Fibroblast of mammary gland (primary cell): ENCODE measurements around the gene MCU.
"Not testable (repeated sequence)": the region's sequence is repeated elsewhere in the genome, so short reads cannot be mapped to it uniquely, and the experiment has no call there.

Source experiments
- DNase-seq: peaks from one replicate; pipeline ENCODE4 v3.0.0-alpha.2; 2010; ENCODE audit warnings: low read depth
- H3K4me3 ChIP-seq: 2 replicates; pipeline ENCODE4 v1.5.1; 2011; ENCODE audit warnings: low read depth, mild to moderate bottlenecking, low read length, moderate library complexity; ENCODE audit not compliant: control insufficient read depth
- TF ChIP-seq, protein P1 (sequence below): conservative IDR thresholded peaks from 2 replicates; pipeline ENCODE4 v1.5.1; 2011; ENCODE audit warnings: low read depth, low read length, inconsistent platforms; ENCODE audit not compliant: control insufficient read depth, insufficient read depth

The MCU gene

DNA sequence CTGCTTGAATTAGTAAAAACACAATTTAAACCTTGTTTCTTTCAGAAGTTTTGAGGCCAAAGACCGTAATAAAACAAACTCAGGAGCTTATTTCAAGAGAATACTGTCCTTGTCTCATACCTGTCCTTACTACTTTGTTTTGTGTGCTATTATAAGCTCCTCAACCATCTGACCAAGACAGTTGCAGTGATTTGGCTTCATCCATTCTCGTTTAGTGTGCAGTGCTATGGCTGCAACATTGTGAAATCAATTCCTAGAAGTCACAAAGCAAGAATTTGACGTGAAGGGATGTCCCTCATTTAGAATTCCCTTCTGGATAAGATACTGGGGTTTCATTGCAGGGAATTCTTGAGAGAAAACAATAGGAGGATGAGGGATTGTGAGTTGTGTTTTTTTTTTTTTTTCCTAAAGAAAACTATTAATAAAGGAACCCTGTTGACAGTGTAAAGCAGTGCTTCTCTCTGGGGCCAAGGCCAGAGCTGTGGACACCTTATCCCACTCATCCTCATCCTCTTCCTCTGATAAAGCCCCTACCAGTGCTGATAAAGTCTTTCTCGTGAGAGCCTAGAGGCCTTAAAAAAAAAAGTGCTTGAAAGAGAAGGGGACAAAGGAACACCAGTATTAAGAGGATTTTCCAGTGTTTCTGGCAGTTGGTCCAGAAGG, 201.3 kb downstream of the MCU start, which contains the start of gene OIT3:
TSS of gene OIT3 (plus strand) at position 604 of the 663 bp plus-strand sequence. CDS start 60 bp downstream, outside the sequence.
- TF ChIP-seq, protein P1, sequence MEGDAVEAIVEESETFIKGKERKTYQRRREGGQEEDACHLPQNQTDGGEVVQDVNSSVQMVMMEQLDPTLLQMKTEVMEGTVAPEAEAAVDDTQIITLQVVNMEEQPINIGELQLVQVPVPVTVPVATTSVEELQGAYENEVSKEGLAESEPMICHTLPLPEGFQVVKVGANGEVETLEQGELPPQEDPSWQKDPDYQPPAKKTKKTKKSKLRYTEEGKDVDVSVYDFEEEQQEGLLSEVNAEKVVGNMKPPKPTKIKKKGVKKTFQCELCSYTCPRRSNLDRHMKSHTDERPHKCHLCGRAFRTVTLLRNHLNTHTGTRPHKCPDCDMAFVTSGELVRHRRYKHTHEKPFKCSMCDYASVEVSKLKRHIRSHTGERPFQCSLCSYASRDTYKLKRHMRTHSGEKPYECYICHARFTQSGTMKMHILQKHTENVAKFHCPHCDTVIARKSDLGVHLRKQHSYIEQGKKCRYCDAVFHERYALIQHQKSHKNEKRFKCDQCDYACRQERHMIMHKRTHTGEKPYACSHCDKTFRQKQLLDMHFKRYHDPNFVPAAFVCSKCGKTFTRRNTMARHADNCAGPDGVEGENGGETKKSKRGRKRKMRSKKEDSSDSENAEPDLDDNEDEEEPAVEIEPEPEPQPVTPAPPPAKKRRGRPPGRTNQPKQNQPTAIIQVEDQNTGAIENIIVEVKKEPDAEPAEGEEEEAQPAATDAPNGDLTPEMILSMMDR, result no peak
- no peak within 1 kb of the TSS for H3K4me3 ChIP-seq
- DNase-seq, result no peak

DNA sequence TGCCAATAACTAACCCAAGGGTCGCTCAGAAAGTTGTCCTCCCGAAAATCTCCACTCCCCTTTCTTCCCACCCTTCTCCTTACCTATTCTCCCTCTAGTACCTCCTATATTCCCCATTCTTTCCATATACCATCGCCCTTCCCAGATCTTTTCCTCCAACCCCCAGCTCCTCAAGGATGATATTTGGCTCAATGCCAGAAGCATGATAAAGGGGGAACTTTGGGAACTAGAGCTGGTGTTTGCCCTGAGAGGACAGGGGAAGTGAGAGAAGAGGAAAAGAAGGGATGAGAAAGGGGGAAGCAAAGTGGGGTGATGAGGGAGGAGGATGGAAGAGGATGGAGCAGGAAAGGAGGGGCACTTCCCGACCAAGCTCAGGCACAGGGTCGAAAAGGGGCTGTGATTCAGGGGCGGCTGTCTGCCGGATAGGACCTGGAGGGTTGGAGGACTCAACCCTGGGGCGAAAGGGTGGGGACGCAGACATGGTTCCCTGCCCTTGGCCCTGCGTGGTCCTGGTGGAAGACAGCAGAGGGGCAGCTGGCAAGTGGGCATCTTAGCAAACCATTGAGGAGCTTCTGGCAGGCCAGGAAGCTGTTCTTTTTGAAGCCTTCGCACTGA, 203.4 kb downstream of the MCU start:
- TF ChIP-seq, protein P1, result no peak
- no peak overlapping the region for H3K4me3 ChIP-seq
- DNase-seq, result no peak

DNA sequence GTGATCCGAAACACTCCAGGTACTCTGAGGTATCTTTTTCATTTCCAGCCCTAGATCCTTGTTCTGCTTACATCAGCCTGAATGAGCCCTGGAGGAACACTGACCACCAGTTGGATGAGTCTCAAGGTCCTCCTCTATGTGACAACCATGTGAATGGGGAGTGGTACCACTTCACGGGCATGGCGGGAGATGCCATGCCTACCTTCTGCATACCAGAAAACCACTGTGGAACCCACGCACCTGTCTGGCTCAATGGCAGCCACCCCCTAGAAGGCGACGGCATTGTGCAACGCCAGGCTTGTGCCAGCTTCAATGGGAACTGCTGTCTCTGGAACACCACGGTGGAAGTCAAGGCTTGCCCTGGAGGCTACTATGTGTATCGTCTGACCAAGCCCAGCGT, 206.7 kb downstream of the MCU start:
- DNase-seq, result no peak
- H3K4me3 ChIP-seq, result no peak overlapping the region
- TF ChIP-seq, protein P1, result no peak

DNA sequence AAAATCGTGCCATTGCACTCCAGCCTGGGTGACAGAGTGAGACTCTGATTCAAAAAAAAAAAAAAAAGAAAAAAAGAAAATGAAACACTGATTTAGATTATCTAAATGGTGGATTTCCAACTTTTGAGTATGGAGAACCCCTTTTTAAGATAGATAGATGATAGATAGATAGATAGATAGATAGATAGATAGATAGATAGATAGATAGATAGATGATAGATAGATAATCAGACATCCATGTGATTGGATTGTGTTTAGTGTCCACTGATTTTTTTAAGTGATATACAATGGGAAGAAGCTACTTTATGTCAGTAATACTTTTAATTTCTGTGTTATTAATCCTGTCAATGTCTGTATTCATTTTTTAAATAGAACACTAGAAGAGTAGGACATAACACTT, 207.6 kb downstream of the MCU start:
- TF ChIP-seq, protein P1, result no peak
- H3K4me3 ChIP-seq, result no peak overlapping the region
- DNase-seq, result no peak

DNA sequence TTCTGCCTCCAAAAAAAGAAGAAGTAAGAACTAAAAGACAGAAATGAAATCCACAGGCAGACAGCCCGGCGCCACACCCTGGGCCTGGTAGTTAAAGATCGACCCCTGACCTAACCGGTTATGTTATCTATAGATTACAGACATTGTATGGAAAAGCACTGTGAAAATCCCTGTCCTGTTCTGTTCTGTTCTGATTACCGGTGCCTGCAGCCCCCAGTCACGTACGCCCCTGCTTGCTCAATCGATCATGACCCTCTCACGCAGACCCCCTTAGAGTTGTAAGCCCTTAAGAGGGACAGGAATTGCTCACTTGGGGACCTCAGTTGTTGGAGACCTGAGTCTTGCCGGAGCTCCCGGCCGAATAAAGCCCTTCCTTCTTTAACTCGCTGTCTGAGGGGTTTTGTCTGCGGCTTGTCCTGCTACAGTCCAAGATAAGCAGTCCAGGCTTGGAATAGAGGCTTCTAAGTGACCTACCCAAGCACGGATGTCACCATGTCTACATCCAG, 212.1 kb downstream of the MCU start:
- not testable (repeated sequence) for DNase-seq, H3K4me3 ChIP-seq

DNA sequence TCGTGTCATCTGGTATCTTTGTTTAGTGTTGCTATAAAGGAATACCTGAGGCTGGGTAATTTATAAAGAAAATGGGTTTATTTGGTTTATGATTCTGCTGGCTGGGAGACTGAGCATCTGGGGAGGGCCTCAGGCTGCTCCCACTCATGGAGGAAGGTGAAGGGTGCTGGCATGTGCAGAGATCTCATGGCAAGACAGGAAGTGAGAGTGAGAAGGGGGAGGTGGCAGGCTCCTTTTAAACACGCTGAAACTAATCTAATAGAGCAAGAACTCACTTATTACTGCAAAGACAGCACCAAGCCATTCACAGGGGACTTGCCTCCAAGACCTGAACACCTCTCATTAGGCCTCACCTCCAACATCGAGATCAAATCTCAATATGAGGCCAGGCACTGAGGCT, 212.9 kb downstream of the MCU start:
- no peak overlapping the region for H3K4me3 ChIP-seq
- DNase-seq, result no peak
- TF ChIP-seq, protein P1, result no peak

DNA sequence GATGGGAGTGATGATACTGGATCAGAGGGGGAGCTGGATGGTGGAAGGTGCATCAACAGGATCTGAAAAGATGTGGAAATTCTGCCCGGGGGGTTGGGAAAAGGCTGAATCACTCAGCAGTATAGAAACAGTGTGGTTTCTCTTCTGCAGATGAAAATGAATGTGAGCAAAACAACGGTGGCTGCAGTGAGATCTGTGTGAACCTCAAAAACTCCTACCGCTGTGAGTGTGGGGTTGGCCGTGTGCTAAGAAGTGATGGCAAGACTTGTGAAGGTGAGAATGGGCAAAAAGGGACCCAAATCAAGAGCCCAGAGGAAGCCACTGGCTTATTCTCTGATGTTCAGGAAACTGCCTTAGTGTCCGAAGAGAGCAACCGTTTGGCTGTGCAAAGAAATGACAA, 214.5 kb downstream of the MCU start:
- TF ChIP-seq, protein P1, result no peak
- no peak overlapping the region for H3K4me3 ChIP-seq
- DNase-seq, result no peak
